Breast epithelium (tissue), 4 donors: ENCODE data around the gene ARAF. TPM values are rescaled to one million over a fixed set of nuclear protein-coding genes. Genes with fewer than 3 reads are reported as not detected.
A peak's percentile ranks its signal among the peaks of the same experiment; 100 is the strongest.

Experiments used
- DNase-seq, 2 donors: peaks; one replicate each; pipeline ENCODE4 v3.0.0-alpha.2; 2019; ENCODE audit warnings: low spot score in 2 of 2
- H3K27ac ChIP-seq, 2 donors: fragments of 200-600 bp; sonication (generic) in 1 of 2; one replicate each; pipeline ENCODE4 v1.5.1; 2016 to 2019; ENCODE audit warnings: mild to moderate bottlenecking in 1 of 2
- H3K27me3 ChIP-seq, 2 donors: fragments of 200-600 bp; sonication (generic) in 1 of 2; one replicate each; pipeline versions ENCODE4 v1.5.1 to v1.6.0; 2017 to 2019; ENCODE audit warnings: control low read depth in 1 of 2, mild to moderate bottlenecking in 1 of 2
- H3K36me3 ChIP-seq: fragments of 200-600 bp; one replicate; pipeline ENCODE4 v1.5.1; 2019
- H3K4me1 ChIP-seq, 2 donors: fragments of 200-600 bp; sonication (generic); one replicate each; pipeline ENCODE4 v1.5.1; 2016 to 2019; ENCODE audit warnings: control low read depth in 1 of 2
- H3K4me3 ChIP-seq, 3 donors: fragments of 200-600 bp; sonication (generic); 1 replicate in 2 of 3; 2 replicates in 1 of 3; pipeline ENCODE4 v1.5.1; 2016 to 2019; ENCODE audit warnings: mild to moderate bottlenecking in 3 of 3, moderate library complexity in 2 of 3
- H3K9me3 ChIP-seq, 2 donors: fragments of 200-600 bp; sonication (generic) in 1 of 2; one replicate each; pipeline ENCODE4 v1.5.1; 2016 to 2019; ENCODE audit warnings: control low read depth in 1 of 2
- POLR2A ChIP-seq: fragments of 450-650 bp; IDR thresholded peaks from one replicate; pipeline ENCODE4 v1.6.1; 2016; ENCODE audit warnings: antibody characterized with exemption, mild to moderate bottlenecking, moderate library complexity
- POLR2AphosphoS5 ChIP-seq, 3 donors: sonication (generic); formaldehyde crosslinking; IDR thresholded peaks; one replicate each; pipeline ENCODE4 v1.6.1; 2017; ENCODE audit warnings: antibody characterized with exemption in 3 of 3
- intact Hi-C: fragments of 100-400 bp; cut with DNase I; formaldehyde crosslinking; loops from one replicate; pipeline ENCODE4 v1.15.1; 2023; ENCODE audit warnings: low total_unique reads
- total RNA-seq, 3 donors: library from RNA; depleted of rRNA; stranded (reverse); fragments of >200 nt; gene quantifications; one replicate each; pipeline ENCODE4 v1.1.0, GENCODE V29; 2016
- TF ChIP-seq, protein P1 (sequence below), 3 donors: fragments of 450-650 bp; IDR thresholded peaks; one replicate each; pipeline ENCODE4 v1.5.1; 2016 to 2017; ENCODE audit warnings: antibody characterized with exemption in 3 of 3, mild to moderate bottlenecking in 3 of 3, moderate library complexity in 3 of 3

The ARAF gene
- total RNA-seq, 3 donors from 2014 or later: 27.9 to 37.6 (median 30.6) TPM

GRCh38 chrX:47539860-47540259 lies 21.1 kb upstream of the ARAF start:
- no peak for TF ChIP-seq POLR2AphosphoS5 (IDR thresholded peaks at IDR 0.05)
- TF ChIP-seq, protein P1, sequence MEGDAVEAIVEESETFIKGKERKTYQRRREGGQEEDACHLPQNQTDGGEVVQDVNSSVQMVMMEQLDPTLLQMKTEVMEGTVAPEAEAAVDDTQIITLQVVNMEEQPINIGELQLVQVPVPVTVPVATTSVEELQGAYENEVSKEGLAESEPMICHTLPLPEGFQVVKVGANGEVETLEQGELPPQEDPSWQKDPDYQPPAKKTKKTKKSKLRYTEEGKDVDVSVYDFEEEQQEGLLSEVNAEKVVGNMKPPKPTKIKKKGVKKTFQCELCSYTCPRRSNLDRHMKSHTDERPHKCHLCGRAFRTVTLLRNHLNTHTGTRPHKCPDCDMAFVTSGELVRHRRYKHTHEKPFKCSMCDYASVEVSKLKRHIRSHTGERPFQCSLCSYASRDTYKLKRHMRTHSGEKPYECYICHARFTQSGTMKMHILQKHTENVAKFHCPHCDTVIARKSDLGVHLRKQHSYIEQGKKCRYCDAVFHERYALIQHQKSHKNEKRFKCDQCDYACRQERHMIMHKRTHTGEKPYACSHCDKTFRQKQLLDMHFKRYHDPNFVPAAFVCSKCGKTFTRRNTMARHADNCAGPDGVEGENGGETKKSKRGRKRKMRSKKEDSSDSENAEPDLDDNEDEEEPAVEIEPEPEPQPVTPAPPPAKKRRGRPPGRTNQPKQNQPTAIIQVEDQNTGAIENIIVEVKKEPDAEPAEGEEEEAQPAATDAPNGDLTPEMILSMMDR (IDR thresholded peaks at IDR 0.05): no peak
- no peak for TF ChIP-seq POLR2A
- Histone ChIP-seq H3K27me3 (peaks cover 0 to 4% of the 10 kb centered on the region in 2 donors), H3K36me3 (no peaks in the 10 kb centered on the region), H3K27ac (no peak overlapping the region), H3K9me3 (no peaks in the 10 kb centered on the region), H3K4me3 (no peak overlapping the region), H3K4me1 (no peaks in the 10 kb centered on the region)
- intact Hi-C loops: no loop called here
- no peak for DNase-seq

GRCh38 chrX:47540754-47541538 lies 20.1 kb upstream of the ARAF start:
- Histone ChIP-seq H3K4me3 (no peak overlapping the region), H3K27me3 (peaks cover 0 to 4% of the 10 kb centered on the region in 2 donors), H3K36me3 (no peaks in the 10 kb centered on the region), H3K9me3 (no peaks in the 10 kb centered on the region), H3K4me1 (no peaks in the 10 kb centered on the region), H3K27ac (peak overlapping the region; percentile 42 to 70)
- TF ChIP-seq POLR2A (no peak), POLR2AphosphoS5 (IDR thresholded peaks at IDR 0.05) (peak in 2 of 3 donors; percentile 39 to 64)
- TF ChIP-seq, protein P1 (IDR thresholded peaks at IDR 0.05): peak; percentile 44 to 67 (median 63)
- intact Hi-C loops: no loop called here
- peak; percentile 67 to 79 for DNase-seq

GRCh38 chrX:47543496-47543895 lies 17.5 kb upstream of the ARAF start:
- no peak for DNase-seq
- Histone ChIP-seq H3K36me3 (no peaks in the 10 kb centered on the region), H3K4me3 (no peak overlapping the region), H3K9me3 (no peaks in the 10 kb centered on the region), H3K27ac (no peak overlapping the region), H3K4me1 (no peaks in the 10 kb centered on the region), H3K27me3 (peaks cover 0 to 4% of the 10 kb centered on the region in 2 donors)
- TF ChIP-seq, protein P1 (IDR thresholded peaks at IDR 0.05): no peak
- TF ChIP-seq POLR2AphosphoS5 (IDR thresholded peaks at IDR 0.05): no peak
- no peak for TF ChIP-seq POLR2A
- intact Hi-C loops: no loop called here

DNA sequence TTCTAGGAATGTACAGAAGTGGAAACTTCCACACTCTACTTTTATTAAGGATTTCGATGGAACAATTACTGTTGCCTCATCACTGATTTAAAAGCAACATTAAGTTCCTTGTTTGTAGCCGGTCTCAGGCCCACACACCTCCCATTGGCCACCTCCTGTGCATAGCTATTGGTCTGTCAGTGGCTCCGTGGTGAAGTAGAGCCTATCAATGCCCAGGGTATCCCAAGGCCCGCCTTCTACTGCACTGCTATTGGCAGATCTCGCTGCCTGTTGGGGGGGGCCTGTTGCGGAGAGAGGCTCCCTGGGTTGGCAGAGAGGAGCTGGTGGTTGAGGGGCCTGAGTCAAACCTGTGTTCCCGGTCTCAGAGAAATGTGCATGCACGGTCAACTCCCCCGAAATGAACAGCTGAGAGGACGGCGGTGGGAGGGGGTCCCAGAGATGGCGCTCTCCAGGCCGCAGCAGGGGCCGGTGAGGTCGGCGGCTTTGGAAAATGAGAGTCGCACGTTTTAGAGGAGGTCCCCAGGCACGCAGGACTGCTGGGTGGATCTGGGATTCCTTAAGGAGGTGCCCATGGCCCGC lies 4.9 kb upstream of the ARAF start:
- TF ChIP-seq POLR2A (peak; percentile 85), POLR2AphosphoS5 (IDR thresholded peaks at IDR 0.05) (peak; percentile 21 to 80 (median 39))
- TF ChIP-seq, protein P1 (IDR thresholded peaks at IDR 0.05): no peak
- peak overlapping the region; percentile 44 to 68 (median 49) for H3K4me3 ChIP-seq
- H3K9me3 ChIP-seq: no peaks in the 10 kb centered on the region
- no peaks in the 10 kb centered on the region for H3K36me3 ChIP-seq
- intact Hi-C loops: no loop called here
- DNase-seq: peak; percentile 79 to 95
- no peaks in the 10 kb centered on the region for H3K4me1 ChIP-seq
- peak overlapping the region; percentile 76 to 88 for H3K27ac ChIP-seq
- peaks cover 0 to 15% of the 10 kb centered on the region in 2 donors for H3K27me3 ChIP-seq

GRCh38 chrX:47558436-47558835 lies 2.6 kb upstream of the ARAF start:
- intact Hi-C loops: no loop called here
- TF ChIP-seq, protein P1 (IDR thresholded peaks at IDR 0.05): no peak
- TF ChIP-seq POLR2A (no peak), POLR2AphosphoS5 (IDR thresholded peaks at IDR 0.05) (no peak)
- H3K36me3 ChIP-seq: no peaks in the 10 kb centered on the region
- DNase-seq: no peak
- H3K9me3 ChIP-seq: no peaks in the 10 kb centered on the region
- H3K4me1 ChIP-seq: no peaks in the 10 kb centered on the region
- no peak overlapping the region for H3K27ac ChIP-seq
- peaks cover 0 to 21% of the 10 kb centered on the region in 2 donors for H3K27me3 ChIP-seq
- H3K4me3 ChIP-seq: no peak overlapping the region
